Measurements from ENCODE around the gene CUX1.

- TF ChIP-seq GABPA (IDR thresholded peaks at IDR 0.05; ENCODE audit: low read depth) (no peak), JUNB (IDR thresholded peaks at IDR 0.05) (no peak), CTCF (IDR thresholded peaks at IDR 0.05 in 2 of 3, conservative IDR thresholded peaks at IDR 0.05 in 1 of 3; ENCODE audit: control insufficient read depth in 2 of 3, extremely low read depth in 1 of 3, insufficient read depth in 1 of 3, low read depth in 3 of 3, low read length in 3 of 3) (no peak), POLR2AphosphoS5 (IDR thresholded peaks at IDR 0.05; ENCODE audit: low read length) (no peak), NR2C1 (IDR thresholded peaks at IDR 0.05) (no peak), MXI1 (IDR thresholded peaks at IDR 0.05; ENCODE audit: low read depth, low read length) (no peak), YY1 (IDR thresholded peaks at IDR 0.05; ENCODE audit: low read depth, low read length) (no peak)
- TF ChIP-seq, protein P1, sequence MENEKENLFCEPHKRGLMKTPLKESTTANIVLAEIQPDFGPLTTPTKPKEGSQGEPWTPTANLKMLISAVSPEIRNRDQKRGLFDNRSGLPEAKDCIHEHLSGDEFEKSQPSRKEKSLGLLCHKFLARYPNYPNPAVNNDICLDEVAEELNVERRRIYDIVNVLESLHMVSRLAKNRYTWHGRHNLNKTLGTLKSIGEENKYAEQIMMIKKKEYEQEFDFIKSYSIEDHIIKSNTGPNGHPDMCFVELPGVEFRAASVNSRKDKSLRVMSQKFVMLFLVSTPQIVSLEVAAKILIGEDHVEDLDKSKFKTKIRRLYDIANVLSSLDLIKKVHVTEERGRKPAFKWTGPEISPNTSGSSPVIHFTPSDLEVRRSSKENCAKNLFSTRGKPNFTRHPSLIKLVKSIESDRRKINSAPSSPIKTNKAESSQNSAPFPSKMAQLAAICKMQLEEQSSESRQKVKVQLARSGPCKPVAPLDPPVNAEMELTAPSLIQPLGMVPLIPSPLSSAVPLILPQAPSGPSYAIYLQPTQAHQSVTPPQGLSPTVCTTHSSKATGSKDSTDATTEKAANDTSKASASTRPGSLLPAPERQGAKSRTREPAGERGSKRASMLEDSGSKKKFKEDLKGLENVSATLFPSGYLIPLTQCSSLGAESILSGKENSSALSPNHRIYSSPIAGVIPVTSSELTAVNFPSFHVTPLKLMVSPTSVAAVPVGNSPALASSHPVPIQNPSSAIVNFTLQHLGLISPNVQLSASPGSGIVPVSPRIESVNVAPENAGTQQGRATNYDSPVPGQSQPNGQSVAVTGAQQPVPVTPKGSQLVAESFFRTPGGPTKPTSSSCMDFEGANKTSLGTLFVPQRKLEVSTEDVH (IDR thresholded peaks at IDR 0.05; ENCODE audit: low read depth, partially characterized antibody) = no peak
These were observed 133.2 kb downstream of the CUX1 start for GRCh38 chr7:101950450-101951119.
